Astrocyte of the cerebellum (primary cell): ENCODE results near the gene SDCCAG8.

ENCODE experiments used
- DNase-seq: peaks from one replicate; pipeline ENCODE4 v3.0.0-alpha.2; 2011; ENCODE audit warnings: low read depth
- H3K4me3 ChIP-seq: 2 replicates; pipeline ENCODE4 v1.5.1; 2011; ENCODE audit warnings: mild to moderate bottlenecking, low read depth, low read length, moderate library complexity
- CTCF ChIP-seq: IDR thresholded peaks from 2 replicates; pipeline ENCODE4 v1.5.1; 2012; ENCODE audit warnings: low read length, low read depth, moderate library complexity, mild to moderate bottlenecking; ENCODE audit errors: missing control alignments
- in situ Hi-C: cut with HindIII; loops from 2 replicates; pipeline ENCODE4 v1.10.0; 2017; ENCODE audit warnings: low sequenced_read_pairs

SDCCAG8 gene

GRCh38 chr1:243244432-243244841, 11.4 kb upstream of the SDCCAG8 start:
- H3K4me3 ChIP-seq: no peak overlapping the region
- no peak for DNase-seq
- no peak for TF ChIP-seq CTCF
- in situ Hi-C loops: no loop called here

GRCh38 chr1:243246916-243247315, 8.9 kb upstream of the SDCCAG8 start:
- no peak overlapping the region for H3K4me3 ChIP-seq
- DNase-seq: no peak
- TF ChIP-seq CTCF: no peak
- in situ Hi-C loops: no loop called here

- DNase-seq: no peak
- no peak for TF ChIP-seq CTCF
- in situ Hi-C loops: no loop called here
- no peak overlapping the region for H3K4me3 ChIP-seq
Measured at GRCh38 chr1:243247901-243248300, 7.9 kb upstream of the SDCCAG8 start.

- H3K4me3 ChIP-seq: no peak overlapping the region
- no peak for TF ChIP-seq CTCF
- no peak for DNase-seq
- in situ Hi-C loops: no loop called here
Measured at GRCh38 chr1:243249214-243249613, 6.6 kb upstream of the SDCCAG8 start.

DNA sequence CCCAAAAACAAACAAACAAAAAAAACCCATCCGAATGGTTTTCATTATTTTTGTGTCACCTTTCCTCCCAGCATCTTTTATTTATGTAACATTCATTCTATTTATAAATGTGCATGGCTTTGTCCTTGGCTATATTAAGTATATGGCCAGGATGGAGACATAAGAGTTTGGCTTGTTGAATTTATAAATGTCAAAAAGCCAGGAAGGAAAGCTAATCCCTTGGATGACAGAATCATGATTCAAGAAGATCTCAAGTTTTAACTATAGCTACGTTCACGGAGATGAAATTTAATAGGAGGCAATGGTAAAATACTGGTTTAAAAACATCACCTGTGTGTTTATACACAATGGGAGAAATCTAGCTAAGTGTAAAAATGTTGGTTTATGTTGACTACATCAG, 5.7 kb upstream of the SDCCAG8 start:
- in situ Hi-C loops: no loop called here
- TF ChIP-seq CTCF: no peak
- DNase-seq: no peak
- H3K4me3 ChIP-seq: no peak overlapping the region

DNA sequence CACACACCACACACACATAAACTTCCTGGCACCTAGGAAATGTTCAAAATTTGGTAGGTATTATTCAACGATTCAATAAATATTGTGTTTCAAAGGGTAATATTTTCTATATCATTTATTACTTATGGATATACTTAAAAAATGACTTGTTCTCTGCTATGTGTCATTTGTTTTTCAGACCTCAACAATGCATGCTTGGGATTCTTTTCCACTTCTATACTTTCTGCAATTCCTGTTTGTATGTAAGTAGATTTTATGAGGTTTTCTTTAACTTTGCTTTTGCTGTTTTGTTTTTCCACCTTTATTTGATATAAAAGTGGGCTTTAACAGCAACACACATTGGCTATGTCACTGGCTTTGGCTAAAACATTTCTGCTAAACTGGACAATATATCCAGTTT, 4.3 kb upstream of the SDCCAG8 start:
- in situ Hi-C loops: no loop called here
- DNase-seq: no peak
- TF ChIP-seq CTCF: no peak
- peak overlapping the region; percentile 4 for H3K4me3 ChIP-seq

DNA sequence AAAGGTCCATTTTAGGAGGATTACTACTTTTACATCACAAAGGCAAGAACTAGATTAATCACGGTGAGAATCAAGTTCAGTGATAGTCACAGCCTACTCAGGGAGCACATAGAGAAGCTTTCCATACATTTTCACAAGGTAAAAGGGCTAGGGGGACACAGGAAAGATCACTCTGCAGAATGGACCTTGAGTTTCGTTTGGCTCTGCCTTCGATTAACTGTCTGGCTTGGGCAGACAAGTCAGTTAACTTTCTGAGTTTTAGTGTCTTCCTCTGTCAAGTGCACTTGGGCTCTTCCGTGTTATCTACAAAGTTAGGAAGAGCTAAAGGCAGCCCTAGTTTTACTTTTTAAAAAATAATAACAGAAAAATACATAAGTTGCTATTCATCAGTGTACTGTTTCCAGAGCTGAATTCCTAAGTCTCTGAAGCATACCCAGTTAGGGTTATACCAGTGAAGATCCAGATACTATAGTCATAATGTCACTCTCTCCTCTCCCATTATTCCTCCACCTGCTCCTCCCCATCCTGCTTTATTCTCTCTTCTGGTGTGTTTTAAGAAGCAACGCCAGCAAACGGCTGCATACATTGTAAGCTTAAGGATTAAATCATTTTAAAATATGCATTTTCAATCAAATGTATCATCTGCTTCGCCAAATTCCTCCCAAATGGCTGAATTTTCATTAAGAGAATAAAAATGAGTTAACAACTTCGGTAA, 2.5 kb upstream of the SDCCAG8 start:
- TF ChIP-seq CTCF: no peak
- in situ Hi-C loops: no loop called here
- DNase-seq: no peak
- H3K4me3 ChIP-seq: peak overlapping the region; percentile 89
